Measurements from ENCODE around the gene CD99L2. TPM values are rescaled to one million over a fixed set of nuclear protein-coding genes. Genes with fewer than 3 reads are reported as not detected.

CD99L2 gene
- total RNA-seq, 1 donor from 2014 or later, result 61.9 TPM

- Mint-ChIP-seq H3K9me3 (ENCODE audit: unreplicated experiment) (no peaks in the 10 kb centered on the region), H3K36me3 (ENCODE audit: unreplicated experiment) (peaks cover 7% of the 10 kb centered on the region), H3K4me3 (ENCODE audit: unreplicated experiment) (no peak overlapping the region), H3K27ac (ENCODE audit: unreplicated experiment) (no peak overlapping the region), H3K27me3 (ENCODE audit: unreplicated experiment) (no peaks in the 10 kb centered on the region), H3K4me1 (ENCODE audit: unreplicated experiment) (no peaks in the 10 kb centered on the region)
- no peak for TF ChIP-seq CTCF (IDR thresholded peaks at IDR 0.05)
- DNase-seq (ENCODE audit: extremely low spot score, unreplicated experiment), result peak; percentile 78
Measured at GRCh38 chrX:150757371-150757770, 141.1 kb downstream of the CD99L2 start.

- Mint-ChIP-seq H3K9me3 (ENCODE audit: unreplicated experiment) (no peaks in the 10 kb centered on the region), H3K4me1 (ENCODE audit: unreplicated experiment) (no peaks in the 10 kb centered on the region), H3K36me3 (ENCODE audit: unreplicated experiment) (peaks cover 9% of the 10 kb centered on the region), H3K27me3 (ENCODE audit: unreplicated experiment) (no peaks in the 10 kb centered on the region), H3K27ac (ENCODE audit: unreplicated experiment) (no peak overlapping the region), H3K4me3 (ENCODE audit: unreplicated experiment) (no peak overlapping the region)
- no peak for TF ChIP-seq CTCF (IDR thresholded peaks at IDR 0.05)
- DNase-seq (ENCODE audit: extremely low spot score, unreplicated experiment), result no peak
Measured at GRCh38 chrX:150753968-150754367, 144.5 kb downstream of the CD99L2 start.

GRCh38 chrX:150753357-150753756 lies 145.1 kb downstream of the CD99L2 start:
- Mint-ChIP-seq H3K4me3 (ENCODE audit: unreplicated experiment) (no peak overlapping the region), H3K4me1 (ENCODE audit: unreplicated experiment) (no peaks in the 10 kb centered on the region), H3K27ac (ENCODE audit: unreplicated experiment) (no peak overlapping the region), H3K27me3 (ENCODE audit: unreplicated experiment) (no peaks in the 10 kb centered on the region), H3K36me3 (ENCODE audit: unreplicated experiment) (peaks cover 9% of the 10 kb centered on the region), H3K9me3 (ENCODE audit: unreplicated experiment) (no peaks in the 10 kb centered on the region)
- no peak for DNase-seq (ENCODE audit: extremely low spot score, unreplicated experiment)
- TF ChIP-seq CTCF (IDR thresholded peaks at IDR 0.05), result no peak

- no peaks in the 10 kb centered on the region for H3K9me3 Mint-ChIP-seq (ENCODE audit: unreplicated experiment)
- no peak overlapping the region for H3K4me3 Mint-ChIP-seq (ENCODE audit: unreplicated experiment)
- no peak overlapping the region for H3K27ac Mint-ChIP-seq (ENCODE audit: unreplicated experiment)
- TF ChIP-seq CTCF (IDR thresholded peaks at IDR 0.05), result no peak
- no peaks in the 10 kb centered on the region for H3K4me1 Mint-ChIP-seq (ENCODE audit: unreplicated experiment)
- H3K36me3 Mint-ChIP-seq (ENCODE audit: unreplicated experiment), result peaks cover 3% of the 10 kb centered on the region
- DNase-seq (ENCODE audit: extremely low spot score, unreplicated experiment), result no peak
- H3K27me3 Mint-ChIP-seq (ENCODE audit: unreplicated experiment), result no peaks in the 10 kb centered on the region
Measured at GRCh38 chrX:150752124-150752523, 146.3 kb downstream of the CD99L2 start.

GRCh38 chrX:150736475-150736874 lies 162.0 kb downstream of the CD99L2 start:
- peaks cover 6% of the 10 kb centered on the region for H3K9me3 Mint-ChIP-seq (ENCODE audit: unreplicated experiment)
- no peak for DNase-seq (ENCODE audit: extremely low spot score, unreplicated experiment)
- H3K4me3 Mint-ChIP-seq (ENCODE audit: unreplicated experiment), result no peak overlapping the region
- no peaks in the 10 kb centered on the region for H3K4me1 Mint-ChIP-seq (ENCODE audit: unreplicated experiment)
- no peaks in the 10 kb centered on the region for H3K27me3 Mint-ChIP-seq (ENCODE audit: unreplicated experiment)
- H3K36me3 Mint-ChIP-seq (ENCODE audit: unreplicated experiment), result peaks cover 43% of the 10 kb centered on the region
- no peak for TF ChIP-seq CTCF (IDR thresholded peaks at IDR 0.05)
- H3K27ac Mint-ChIP-seq (ENCODE audit: unreplicated experiment), result no peak overlapping the region
